GM12891 (cell line): ENCODE data around the gene ROBO3.

Experiments used
- POLR2A ChIP-seq: IDR thresholded peaks from 2 replicates; pipeline ENCODE4 v1.6.1; 2011; ENCODE audit warnings: low read depth, low read length, control low read depth
- POLR2AphosphoS5 ChIP-seq: IDR thresholded peaks from 2 replicates; pipeline ENCODE4 v1.6.1; 2011; ENCODE audit warnings: low read depth, low read length, control low read depth
- POU2F2 ChIP-seq: IDR thresholded peaks from 2 replicates; pipeline ENCODE4 v1.6.1; 2011; ENCODE audit warnings: low read depth, mild to moderate bottlenecking, control low read depth, low read length, moderate library complexity
- SPI1 ChIP-seq: IDR thresholded peaks from 2 replicates; pipeline ENCODE4 v1.6.1; 2011; ENCODE audit warnings: low read depth, low read length, control low read depth
- TAF1 ChIP-seq: IDR thresholded peaks from 2 replicates; pipeline ENCODE4 v1.6.1; 2011; ENCODE audit warnings: low read depth, low read length, control low read depth

DNA sequence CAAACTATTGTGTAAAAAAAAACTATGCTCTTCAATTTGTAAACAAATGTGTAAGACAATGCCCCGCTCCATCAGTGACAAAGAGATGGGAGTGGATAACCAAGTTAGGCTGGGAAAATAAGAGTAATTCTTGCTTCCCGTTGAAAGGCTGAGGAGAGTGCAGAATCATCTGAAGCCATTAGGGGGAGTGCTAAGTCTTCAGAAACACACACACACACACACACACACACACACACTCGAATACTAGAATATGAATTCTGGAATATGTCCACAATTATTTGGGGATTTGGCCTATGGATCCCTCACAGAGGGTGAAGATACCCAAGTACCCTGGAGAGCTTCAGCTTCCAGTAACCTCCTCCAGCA is 27.8 kb upstream of the ROBO3 start:
- TF ChIP-seq POLR2AphosphoS5 (no peak), POLR2A (no peak), TAF1 (no peak), SPI1 (no peak), POU2F2 (no peak)
